ENCODE data around the gene FUT8.

Gene FUT8

GRCh38 chr14:65588426-65589140 lies 176.1 kb downstream of the FUT8 start:
- H3K4me2 ChIP-seq (ENCODE audit: low read depth, low read length, poor library complexity, severe bottlenecking), result peak overlapping the region; percentile 7
- no peaks in the 10 kb centered on the region for H3K27me3 ChIP-seq (ENCODE audit: insufficient read depth, low read length, poor library complexity, severe bottlenecking)
- no peaks in the 10 kb centered on the region for H3F3A ChIP-seq (ENCODE audit: low read depth)
- H3K79me2 ChIP-seq (ENCODE audit: insufficient read depth, low read length), result 0 out of 2 replicates have a peak, but pooled peaks cover 5% of the 10 kb centered on the region
- TF ChIP-seq CTCF (conservative IDR thresholded peaks at IDR 0.05; ENCODE audit: low read length) (0 out of 2 replicates have a peak, but pooled peaks have one; percentile 34), EZH2phosphoT487 (IDR thresholded peaks at IDR 0.05; ENCODE audit: borderline replicate concordance) (no peak)
- H3K4me3 ChIP-seq (ENCODE audit: low read length, poor library complexity, severe bottlenecking), result no peak overlapping the region
- H3K36me3 ChIP-seq (ENCODE audit: insufficient read depth, low read length), result no peaks in the 10 kb centered on the region; the same call in 1 of the 2 replicates
- no peak overlapping the region for H3K9ac ChIP-seq (ENCODE audit: low read depth, low read length, poor library complexity, severe bottlenecking)
- H4K20me1 ChIP-seq (ENCODE audit: insufficient read depth, low read length, poor library complexity, severe bottlenecking), result no peaks in the 10 kb centered on the region
- H3K4me1 ChIP-seq (ENCODE audit: insufficient read depth, low read length, poor library complexity, severe bottlenecking), result peaks cover 21% of the 10 kb centered on the region
- H2AFZ ChIP-seq (ENCODE audit: low read length), result no peak overlapping the region
- H3K9me3 ChIP-seq (ENCODE audit: insufficient read depth, low read depth, low read length), result no peaks in the 10 kb centered on the region
- H3K9me2 ChIP-seq (replicated peaks; ENCODE audit: low read depth, low read length), result no peaks in the 10 kb centered on the region

DNA sequence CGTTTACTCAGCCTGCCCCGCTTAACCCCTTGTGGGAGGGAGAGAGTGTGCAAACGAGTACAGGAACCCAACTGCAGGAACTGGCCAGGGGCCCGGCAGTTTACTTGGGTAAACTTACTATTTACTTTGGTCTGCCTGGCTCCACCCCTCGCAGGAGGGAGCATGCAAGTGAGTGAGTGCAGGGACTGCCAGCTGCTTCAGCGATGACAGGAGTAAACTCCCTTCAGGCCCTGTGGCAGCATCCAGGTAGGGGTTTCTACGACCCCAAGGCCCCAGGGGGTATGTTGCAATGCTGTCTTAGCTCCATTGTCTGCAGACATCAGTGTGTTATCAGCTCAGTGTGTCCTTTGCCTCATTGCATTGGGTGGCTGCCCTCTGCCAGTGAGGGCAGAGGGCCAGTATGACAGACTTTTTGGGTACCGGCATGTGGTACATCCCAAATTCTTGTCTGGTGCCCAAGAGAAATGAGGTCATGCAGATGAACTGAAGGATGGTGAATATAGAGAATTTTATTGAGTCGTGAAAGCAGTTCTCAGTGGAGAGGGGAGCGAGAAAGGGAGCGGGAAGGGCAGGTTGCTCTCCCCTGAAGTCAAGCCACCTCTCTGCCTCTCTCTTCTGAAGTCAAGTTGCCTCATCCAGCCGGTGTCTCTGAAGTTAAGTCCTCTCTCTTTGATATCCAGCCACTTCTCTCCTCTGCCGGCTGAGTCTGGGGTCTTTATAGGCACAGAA lies 181.8 kb downstream of the FUT8 start:
- no peaks in the 10 kb centered on the region for H3F3A ChIP-seq (ENCODE audit: low read depth)
- TF ChIP-seq EZH2phosphoT487 (IDR thresholded peaks at IDR 0.05; ENCODE audit: borderline replicate concordance) (no peak), CTCF (conservative IDR thresholded peaks at IDR 0.05; ENCODE audit: low read length) (no peak)
- no peaks in the 10 kb centered on the region for H3K27me3 ChIP-seq (ENCODE audit: insufficient read depth, low read length, poor library complexity, severe bottlenecking)
- no peak overlapping the region for H3K4me2 ChIP-seq (ENCODE audit: low read depth, low read length, poor library complexity, severe bottlenecking)
- peaks cover 7% of the 10 kb centered on the region for H3K4me1 ChIP-seq (ENCODE audit: insufficient read depth, low read length, poor library complexity, severe bottlenecking)
- no peak overlapping the region for H3K4me3 ChIP-seq (ENCODE audit: low read length, poor library complexity, severe bottlenecking)
- H3K79me2 ChIP-seq (ENCODE audit: insufficient read depth, low read length), result peaks cover 8% of the 10 kb centered on the region; the same call in 1 of the 2 replicates
- H4K20me1 ChIP-seq (ENCODE audit: insufficient read depth, low read length, poor library complexity, severe bottlenecking), result no peaks in the 10 kb centered on the region
- H3K9ac ChIP-seq (ENCODE audit: low read depth, low read length, poor library complexity, severe bottlenecking), result no peak overlapping the region
- H3K36me3 ChIP-seq (ENCODE audit: insufficient read depth, low read length), result no peaks in the 10 kb centered on the region; the same call in none of the 2 replicates
- no peak overlapping the region for H2AFZ ChIP-seq (ENCODE audit: low read length)
- no peaks in the 10 kb centered on the region for H3K9me2 ChIP-seq (replicated peaks; ENCODE audit: low read depth, low read length)
- H3K9me3 ChIP-seq (ENCODE audit: insufficient read depth, low read depth, low read length), result peaks cover 7% of the 10 kb centered on the region; the same call in 1 of the 2 replicates

- no peaks in the 10 kb centered on the region for H3F3A ChIP-seq (ENCODE audit: low read depth)
- H3K4me3 ChIP-seq (ENCODE audit: low read length, poor library complexity, severe bottlenecking), result no peak overlapping the region
- H3K79me2 ChIP-seq (ENCODE audit: insufficient read depth, low read length), result peaks cover 8% of the 10 kb centered on the region; the same call in 1 of the 2 replicates
- H3K9me3 ChIP-seq (ENCODE audit: insufficient read depth, low read depth, low read length), result peaks cover 7% of the 10 kb centered on the region; the same call in 1 of the 2 replicates
- no peaks in the 10 kb centered on the region; the same call in none of the 2 replicates for H3K36me3 ChIP-seq (ENCODE audit: insufficient read depth, low read length)
- TF ChIP-seq EZH2phosphoT487 (IDR thresholded peaks at IDR 0.05; ENCODE audit: borderline replicate concordance), result no peak
- no peak for TF ChIP-seq CTCF (conservative IDR thresholded peaks at IDR 0.05; ENCODE audit: low read length)
- H2AFZ ChIP-seq (ENCODE audit: low read length), result no peak overlapping the region
- peaks cover 7% of the 10 kb centered on the region for H3K4me1 ChIP-seq (ENCODE audit: insufficient read depth, low read length, poor library complexity, severe bottlenecking)
- no peaks in the 10 kb centered on the region for H4K20me1 ChIP-seq (ENCODE audit: insufficient read depth, low read length, poor library complexity, severe bottlenecking)
- no peak overlapping the region for H3K9ac ChIP-seq (ENCODE audit: low read depth, low read length, poor library complexity, severe bottlenecking)
- H3K9me2 ChIP-seq (replicated peaks; ENCODE audit: low read depth, low read length), result no peaks in the 10 kb centered on the region
- H3K4me2 ChIP-seq (ENCODE audit: low read depth, low read length, poor library complexity, severe bottlenecking), result no peak overlapping the region
- H3K27me3 ChIP-seq (ENCODE audit: insufficient read depth, low read length, poor library complexity, severe bottlenecking), result no peaks in the 10 kb centered on the region
Measured at GRCh38 chr14:65594882-65595237, 182.3 kb downstream of the FUT8 start.

Measured in Loucy (cell line).